Ascending aorta (tissue), 2 donors: ENCODE measurements around the gene SCLY. TPM values are rescaled to one million over a fixed set of nuclear protein-coding genes. Genes with fewer than 3 reads are reported as not detected.

Source experiments
- DNase-seq, 2 donors: peaks; one replicate each; pipeline ENCODE4 v3.0.0-alpha.2; 2019; ENCODE audit warnings: low spot score in 2 of 2
- H3K27ac ChIP-seq, 2 donors: fragments of 200-600 bp; sonication (generic); one replicate each; pipeline ENCODE4 v1.5.1; 2016 to 2017; ENCODE audit warnings: mild to moderate bottlenecking in 1 of 2
- H3K27me3 ChIP-seq: fragments of 200-600 bp; sonication (generic); one replicate; pipeline ENCODE4 v1.5.1; 2017
- H3K36me3 ChIP-seq, 2 donors: fragments of 200-600 bp; sonication (generic); one replicate each; pipeline ENCODE4 v1.5.1; 2016
- H3K4me1 ChIP-seq, 2 donors: fragments of 200-600 bp; sonication (generic); one replicate each; pipeline ENCODE4 v1.5.1; 2016 to 2017; ENCODE audit warnings: mild to moderate bottlenecking in 1 of 2
- H3K4me3 ChIP-seq, 2 donors: fragments of 200-600 bp; sonication (generic); one replicate each; pipeline ENCODE4 v1.5.1; 2016 to 2017; ENCODE audit warnings: mild to moderate bottlenecking in 1 of 2
- H3K9me3 ChIP-seq, 2 donors: fragments of 200-600 bp; sonication (generic); one replicate each; pipeline ENCODE4 v1.5.1; 2016
- intact Hi-C: fragments of 100-400 bp; cut with DNase I; formaldehyde crosslinking; loops from one replicate; pipeline ENCODE4 v1.15.1; 2023
- total RNA-seq: library from RNA; depleted of rRNA; stranded (reverse); fragments of >200 nt; gene quantifications from one replicate; pipeline ENCODE4 v1.1.0, GENCODE V29; 2016
- TF ChIP-seq, protein P1 (sequence below), 3 experiments: fragments of 200-600 bp in 2 of 3; fragments of 450-650 bp in 1 of 3; sonication (generic) in 2 of 3; IDR thresholded peaks; one replicate each; pipeline ENCODE4 v1.5.1; 2016 to 2019; ENCODE audit warnings: antibody characterized with exemption in 3 of 3, mild to moderate bottlenecking in 1 of 3, moderate library complexity in 1 of 3

Gene SCLY
- total RNA-seq, 1 donor from 2014 or later, result 87.5 TPM

DNA sequence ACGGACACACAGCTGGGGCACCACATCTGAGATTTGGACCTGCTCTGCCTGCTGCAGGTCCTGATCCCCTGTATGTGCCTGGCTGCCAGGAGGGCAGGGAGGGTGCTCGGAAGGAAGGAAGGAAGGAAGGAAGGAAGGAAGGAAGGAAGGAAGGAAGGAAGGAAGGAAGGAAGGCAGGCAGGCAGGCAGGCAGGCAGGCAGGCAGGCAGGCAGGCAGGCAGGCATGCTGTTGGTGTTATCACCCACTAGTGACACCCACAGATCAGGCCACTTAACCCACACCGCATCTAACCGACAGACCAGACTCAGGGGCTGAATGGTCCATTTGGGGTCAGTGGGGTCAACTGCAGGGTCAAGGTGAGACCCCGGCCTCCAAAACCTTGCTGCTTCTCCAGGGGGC lies 83.5 kb downstream of the SCLY start:
- Histone ChIP-seq H3K9me3 (no peaks in the 10 kb centered on the region), H3K4me3 (no peak overlapping the region), H3K27ac (peak overlapping the region; percentile 69 to 73), H3K4me1 (peaks cover 16 to 31% of the 10 kb centered on the region in 2 donors), H3K27me3 (no peaks in the 10 kb centered on the region), H3K36me3 (peaks cover 10 to 13% of the 10 kb centered on the region in 2 donors)
- DNase-seq, result no peak
- intact Hi-C loops, result loop anchor here (10.0 kb wide), 1 partner anchor 289 kb away; the partner anchor contains the start of gene RAMP1
- TF ChIP-seq, protein P1, sequence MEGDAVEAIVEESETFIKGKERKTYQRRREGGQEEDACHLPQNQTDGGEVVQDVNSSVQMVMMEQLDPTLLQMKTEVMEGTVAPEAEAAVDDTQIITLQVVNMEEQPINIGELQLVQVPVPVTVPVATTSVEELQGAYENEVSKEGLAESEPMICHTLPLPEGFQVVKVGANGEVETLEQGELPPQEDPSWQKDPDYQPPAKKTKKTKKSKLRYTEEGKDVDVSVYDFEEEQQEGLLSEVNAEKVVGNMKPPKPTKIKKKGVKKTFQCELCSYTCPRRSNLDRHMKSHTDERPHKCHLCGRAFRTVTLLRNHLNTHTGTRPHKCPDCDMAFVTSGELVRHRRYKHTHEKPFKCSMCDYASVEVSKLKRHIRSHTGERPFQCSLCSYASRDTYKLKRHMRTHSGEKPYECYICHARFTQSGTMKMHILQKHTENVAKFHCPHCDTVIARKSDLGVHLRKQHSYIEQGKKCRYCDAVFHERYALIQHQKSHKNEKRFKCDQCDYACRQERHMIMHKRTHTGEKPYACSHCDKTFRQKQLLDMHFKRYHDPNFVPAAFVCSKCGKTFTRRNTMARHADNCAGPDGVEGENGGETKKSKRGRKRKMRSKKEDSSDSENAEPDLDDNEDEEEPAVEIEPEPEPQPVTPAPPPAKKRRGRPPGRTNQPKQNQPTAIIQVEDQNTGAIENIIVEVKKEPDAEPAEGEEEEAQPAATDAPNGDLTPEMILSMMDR (IDR thresholded peaks at IDR 0.05), result no peak

DNA sequence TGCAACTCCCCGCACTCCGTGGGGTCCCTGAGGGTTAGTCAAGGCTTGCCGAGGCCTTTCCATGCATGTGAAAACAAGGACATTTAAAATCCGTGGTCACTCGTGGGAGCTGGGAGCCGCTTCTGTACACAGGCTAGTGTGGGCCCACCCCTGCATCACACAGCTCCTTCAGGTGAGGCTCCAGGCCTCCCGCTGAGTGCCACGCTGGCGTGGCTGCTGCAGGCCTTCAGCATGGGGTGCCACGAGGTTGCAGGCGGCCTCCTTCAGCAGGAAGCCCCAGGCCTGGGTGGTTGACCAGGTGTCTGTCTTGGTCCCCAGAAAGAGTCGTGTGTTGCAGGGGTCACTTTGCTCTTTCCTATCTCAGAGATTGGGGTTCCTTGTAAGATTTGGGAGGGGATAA lies 84.2 kb downstream of the SCLY start:
- TF ChIP-seq, protein P1 (IDR thresholded peaks at IDR 0.05), result no peak
- Histone ChIP-seq H3K27ac (peak overlapping the region in 1 of 2 donors; percentile 73), H3K4me3 (no peak overlapping the region), H3K36me3 (peaks cover 10 to 13% of the 10 kb centered on the region in 2 donors), H3K9me3 (no peaks in the 10 kb centered on the region), H3K4me1 (peaks cover 11 to 31% of the 10 kb centered on the region in 2 donors), H3K27me3 (no peaks in the 10 kb centered on the region)
- no peak for DNase-seq
- intact Hi-C loops, result loop anchor here (10.0 kb wide), 1 partner anchor 290 kb away; the partner anchor contains the start of gene RAMP1

- no peak overlapping the region for H3K27ac ChIP-seq
- intact Hi-C loops, result loop anchor here (10.0 kb wide), 1 partner anchor 291 kb away; the partner anchor contains the start of gene RAMP1
- no peak for DNase-seq
- H3K4me3 ChIP-seq, result no peak overlapping the region
- TF ChIP-seq, protein P1 (IDR thresholded peaks at IDR 0.05), result no peak
- no peaks in the 10 kb centered on the region for H3K27me3 ChIP-seq
- H3K36me3 ChIP-seq, result peaks cover 12 to 14% of the 10 kb centered on the region in 2 donors
- H3K9me3 ChIP-seq, result no peaks in the 10 kb centered on the region
- peaks cover 11 to 30% of the 10 kb centered on the region in 2 donors for H3K4me1 ChIP-seq
Measured at GRCh38 chr2:238145851-238146250, 85.0 kb downstream of the SCLY start.

DNA sequence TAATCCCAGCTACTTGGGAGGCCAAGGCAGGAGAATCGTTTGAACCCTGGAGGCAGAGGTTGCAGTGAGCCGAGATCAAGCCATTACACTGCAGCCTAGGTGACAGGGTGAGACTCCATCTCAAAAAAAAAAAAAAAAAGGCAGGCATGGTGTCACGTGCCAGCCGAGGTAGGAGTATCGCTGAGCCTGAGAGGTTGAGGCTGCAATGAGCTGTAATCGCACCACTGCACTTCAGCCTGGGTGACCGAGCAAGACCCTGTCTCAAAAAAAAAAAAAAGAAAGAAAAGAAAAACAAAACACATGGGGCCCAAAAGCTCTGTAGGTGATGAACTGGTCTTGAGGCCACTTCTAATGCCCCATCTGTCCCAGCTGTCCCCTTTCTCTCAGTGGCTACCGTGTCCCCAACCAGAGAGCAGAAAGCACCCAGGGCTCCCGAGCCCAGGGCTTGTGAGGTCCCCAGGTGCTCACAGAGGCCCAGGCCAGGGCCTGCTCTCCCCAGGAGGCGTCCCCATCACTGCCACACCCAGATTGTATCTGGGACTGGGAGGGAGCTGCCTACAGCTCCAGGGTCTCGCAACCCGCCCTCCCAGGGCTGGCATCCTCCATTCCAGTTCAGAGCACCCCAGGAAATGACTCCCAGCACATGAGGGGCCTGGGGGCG lies 86.2 kb downstream of the SCLY start:
- Histone ChIP-seq H3K27ac (no peak overlapping the region), H3K4me1 (peaks cover 8 to 19% of the 10 kb centered on the region in 2 donors), H3K36me3 (peaks cover 14 to 18% of the 10 kb centered on the region in 2 donors), H3K9me3 (no peaks in the 10 kb centered on the region), H3K4me3 (no peak overlapping the region), H3K27me3 (no peaks in the 10 kb centered on the region)
- intact Hi-C loops, result loop anchor here (10.0 kb wide), 1 partner anchor 292 kb away; the partner anchor contains the start of gene RAMP1
- no peak for DNase-seq
- TF ChIP-seq, protein P1 (IDR thresholded peaks at IDR 0.05), result no peak

DNA sequence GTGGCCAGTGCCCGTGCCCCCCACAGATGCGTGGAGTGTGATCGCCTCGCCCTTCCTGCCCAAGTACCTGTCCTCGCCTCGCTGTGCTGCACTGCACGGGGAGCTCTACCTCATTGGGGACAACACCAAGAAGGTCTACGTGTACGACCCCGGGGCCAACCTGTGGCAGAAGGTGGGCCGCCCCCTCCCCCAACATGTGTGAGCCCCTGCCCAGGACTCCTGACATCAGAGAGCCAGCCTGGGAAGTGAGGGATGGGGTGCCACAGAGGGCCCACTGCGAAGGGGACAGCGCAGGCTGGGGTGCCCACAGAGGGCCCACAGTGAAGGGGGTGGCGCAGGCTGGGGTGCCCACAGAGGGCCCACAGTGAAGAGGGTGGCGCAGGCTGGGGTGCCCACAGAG lies 88.2 kb downstream of the SCLY start:
- H3K27ac ChIP-seq, result no peak overlapping the region
- H3K27me3 ChIP-seq, result no peaks in the 10 kb centered on the region
- H3K36me3 ChIP-seq, result peaks cover 12 to 14% of the 10 kb centered on the region in 2 donors
- intact Hi-C loops, result loop anchor here (10.0 kb wide), 1 partner anchor 294 kb away; the partner anchor contains the start of gene RAMP1
- no peaks in the 10 kb centered on the region for H3K9me3 ChIP-seq
- DNase-seq, result no peak
- no peak overlapping the region for H3K4me3 ChIP-seq
- TF ChIP-seq, protein P1 (IDR thresholded peaks at IDR 0.05), result no peak
- H3K4me1 ChIP-seq, result peaks cover 0 to 2% of the 10 kb centered on the region in 2 donors

Other genes with a start within 250 kb of the SCLY start
- gene RAMP1, start 201.4 kb upstream of the SCLY start, total RNA-seq, result 191 TPM
- gene UBE2F, start 94.0 kb upstream of the SCLY start, total RNA-seq, result 50.7 TPM
- gene ESPNL, start 39.3 kb downstream of the SCLY start, total RNA-seq, result not detected
- 28.2 TPM for gene KLHL30, start 77.7 kb downstream of the SCLY start, total RNA-seq
- gene ERFE, start 98.0 kb downstream of the SCLY start, total RNA-seq, result 3.3 TPM
- gene ILKAP, start 142.7 kb downstream of the SCLY start, total RNA-seq, result 22.6 TPM
- gene HES6, start 179.0 kb downstream of the SCLY start, total RNA-seq, result 117 TPM
- gene PER2, start 227.6 kb downstream of the SCLY start, total RNA-seq, result 21.6 TPM